ENCODE data around the gene JARID2.

JARID2 gene

DNA sequence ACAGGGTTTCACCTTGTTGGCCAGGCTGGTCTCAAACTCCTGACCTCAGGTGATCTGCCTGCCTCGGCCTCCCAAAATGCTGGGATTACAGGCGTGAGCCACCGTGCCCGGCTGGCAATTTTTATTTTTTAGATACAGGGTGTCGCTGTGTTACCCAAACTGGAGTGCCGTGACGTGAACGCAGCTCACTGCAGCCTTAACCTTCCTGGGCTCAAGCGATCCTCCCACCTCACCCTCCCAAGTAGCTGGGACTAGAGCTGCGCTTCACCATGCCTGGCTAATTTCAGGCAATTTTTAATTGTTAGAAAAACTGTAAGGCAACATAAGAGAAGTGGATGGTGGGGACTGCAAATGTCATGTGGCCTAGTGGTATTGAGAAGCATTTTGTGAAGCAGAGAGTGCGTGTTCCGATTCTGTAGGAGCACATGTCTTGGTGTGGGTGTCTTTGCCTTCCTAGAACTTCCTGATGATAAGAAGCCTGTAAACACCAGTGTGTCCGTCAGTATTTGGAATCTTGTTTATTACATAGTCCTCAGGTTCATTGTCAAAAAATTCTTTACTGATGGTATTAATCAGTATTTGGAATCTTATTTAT is 18.0 kb downstream of the JARID2 start:
- no peak for DNase-seq

DNA sequence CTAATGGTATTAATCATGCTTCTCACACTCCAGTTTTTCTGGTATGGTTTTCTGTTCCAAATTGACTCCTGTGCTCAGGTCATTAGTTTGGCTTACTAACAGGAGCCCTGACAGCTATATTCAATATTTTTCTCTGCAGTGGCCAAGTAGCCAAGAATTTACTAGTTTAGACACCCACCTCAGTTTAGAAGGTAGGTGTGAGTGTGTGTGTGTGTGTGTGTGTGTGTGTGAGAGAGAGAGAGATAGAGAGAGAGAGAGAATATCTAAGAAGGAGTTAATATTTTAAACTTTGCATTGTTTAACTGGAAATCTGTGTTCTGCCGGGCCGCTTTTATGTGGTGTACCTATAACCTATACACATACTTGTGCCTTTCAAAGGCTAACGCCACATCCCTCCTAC is 18.5 kb downstream of the JARID2 start:
- no peak for DNase-seq

DNA sequence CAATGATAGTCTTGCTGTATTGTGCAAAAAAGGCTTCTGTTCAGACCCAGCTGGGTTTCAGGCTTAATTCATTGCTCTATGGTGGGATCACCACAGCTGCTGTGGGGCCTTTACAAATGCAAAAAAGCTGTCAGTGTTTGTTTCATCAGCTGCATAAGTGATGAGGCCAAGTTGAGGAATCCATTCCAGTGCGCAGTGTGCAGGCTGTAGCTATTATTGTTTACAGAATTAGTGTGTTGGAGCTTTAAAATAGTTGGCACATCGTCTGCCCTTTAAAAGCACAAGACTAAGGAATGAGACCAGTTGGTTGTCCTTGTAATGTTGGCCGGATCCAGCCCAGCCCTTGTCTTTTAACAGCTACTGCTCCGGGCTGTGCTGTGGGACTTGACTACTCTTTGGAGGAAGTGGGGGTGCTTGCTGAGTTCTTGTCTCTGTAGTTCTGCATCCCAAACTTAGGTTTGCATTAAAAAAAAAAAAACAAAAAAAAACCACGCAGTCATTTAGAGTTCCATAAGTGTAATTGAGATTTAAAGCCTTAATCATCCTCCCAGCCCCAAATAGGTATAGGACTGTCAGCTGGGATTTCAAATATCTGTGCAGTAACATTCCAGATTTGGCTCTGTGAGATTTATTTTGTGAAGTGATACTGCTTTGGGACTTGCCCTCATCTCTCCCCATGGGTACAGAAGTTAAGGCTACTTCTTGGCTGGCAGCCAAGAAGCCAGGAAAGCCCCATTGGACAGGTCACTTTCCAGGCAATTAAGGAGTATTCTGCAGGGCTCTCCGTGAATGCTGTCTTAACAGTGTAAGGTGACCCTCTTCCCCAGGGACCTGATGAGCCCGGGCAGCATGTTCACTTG is 19.3 kb downstream of the JARID2 start:
- peak in 46 of 56 donors; percentile 19 to 85 (median 61) for DNase-seq

DNA sequence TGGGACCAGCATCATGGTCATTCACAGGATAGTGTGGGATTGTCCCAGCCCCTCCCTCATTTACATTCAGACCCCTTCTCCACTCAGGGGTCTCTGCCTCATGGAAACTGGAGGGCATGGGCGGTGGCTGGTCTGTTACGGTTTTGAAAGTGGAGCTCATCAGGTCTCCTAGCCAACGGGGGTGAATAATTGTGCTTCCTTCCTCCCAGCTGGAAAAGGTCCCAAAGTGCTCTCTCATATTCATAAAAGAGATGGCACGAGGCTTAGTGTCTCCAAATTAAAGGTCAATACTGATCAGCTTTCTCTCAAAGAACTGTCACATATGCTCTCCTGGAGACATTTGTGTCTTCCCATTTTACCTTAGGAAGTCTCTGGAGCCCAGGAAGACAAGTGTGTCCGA is 19.9 kb downstream of the JARID2 start:
- no peak for DNase-seq

DNA sequence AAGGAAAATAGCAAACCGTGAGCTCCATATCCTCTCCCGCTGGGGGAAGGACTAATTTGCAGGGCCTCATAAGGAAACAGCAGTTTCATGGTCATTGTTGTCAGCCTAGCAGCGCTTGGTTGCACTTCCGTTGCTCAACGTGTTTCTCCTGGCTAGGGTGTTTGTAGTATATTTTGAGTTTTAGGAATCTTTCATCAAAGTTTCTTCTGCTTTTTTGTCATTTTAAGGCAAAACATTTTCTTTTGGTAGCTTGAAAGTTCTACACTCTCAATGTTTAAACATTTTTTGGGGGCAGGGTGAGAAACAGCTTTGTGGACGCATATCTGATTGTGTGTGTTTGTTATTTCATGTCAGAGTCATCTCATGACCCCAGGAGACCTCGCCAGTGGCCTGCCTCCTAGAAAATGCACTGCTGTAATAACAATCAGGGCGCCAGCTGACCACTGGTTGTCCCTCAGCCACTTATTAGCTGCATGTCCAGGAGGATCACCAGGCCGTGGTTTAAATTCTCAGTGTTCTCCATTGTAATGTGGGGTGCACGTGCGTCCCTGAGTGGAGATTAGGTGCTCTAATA is 20.6 kb downstream of the JARID2 start:
- DNase-seq: peak in 6 of 56 donors; percentile 10 to 27 (median 20)

DNA sequence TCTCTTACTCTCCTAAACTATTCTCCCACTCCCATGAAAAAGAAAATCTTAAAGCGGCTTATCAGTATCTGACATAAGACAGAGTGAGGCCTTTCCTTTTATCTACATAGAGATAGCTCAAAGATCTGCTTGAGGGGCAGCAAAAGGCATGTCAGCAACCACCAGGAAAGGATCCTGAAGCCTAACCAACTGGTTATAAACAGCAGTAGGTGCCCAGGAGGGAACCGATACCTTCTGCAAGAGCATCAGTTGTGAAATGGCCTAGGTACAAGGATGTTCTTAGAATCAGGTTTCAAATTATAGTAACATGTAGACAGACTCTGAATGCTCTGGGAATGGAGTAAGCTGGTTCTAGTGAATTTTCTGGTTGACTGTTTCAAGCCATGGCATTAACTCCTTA is 21.4 kb downstream of the JARID2 start:
- no peak for DNase-seq

DNA sequence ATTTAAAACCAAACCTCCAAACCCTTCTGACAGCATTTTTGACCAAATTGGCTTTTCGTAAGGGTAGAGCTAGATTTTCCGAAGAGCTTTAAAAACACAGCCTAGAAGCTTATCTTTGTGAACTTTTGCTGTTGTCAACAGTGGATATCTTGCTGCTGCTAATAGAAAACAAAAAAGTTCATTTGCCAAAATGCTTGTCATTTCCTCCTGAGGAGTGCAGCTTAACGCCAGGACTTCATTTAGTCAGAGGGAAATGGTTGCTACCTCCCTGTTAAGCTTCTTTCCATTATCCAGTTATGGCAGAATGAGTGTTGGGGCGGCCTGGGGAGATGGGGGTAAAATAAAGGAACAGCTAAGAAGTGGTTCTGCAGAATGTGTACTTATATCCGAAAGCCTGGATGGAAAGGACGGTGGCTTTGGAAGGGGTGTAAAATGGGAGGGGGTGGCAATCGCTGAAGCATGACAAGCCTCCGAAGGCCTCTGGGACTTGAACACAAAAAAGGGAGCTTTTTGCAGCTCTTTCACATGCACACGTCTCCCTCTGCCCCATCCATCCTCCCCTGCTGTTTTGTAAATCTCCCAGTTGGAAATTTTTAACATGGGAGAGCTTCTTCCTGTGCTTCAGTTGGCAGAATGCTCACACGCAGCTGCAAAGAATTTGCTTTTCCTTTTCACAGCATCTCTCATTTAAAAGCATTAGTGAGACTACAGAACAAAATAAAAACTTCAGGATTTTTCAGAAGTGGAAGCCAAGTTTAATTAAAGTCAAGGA is 22.5 kb downstream of the JARID2 start:
- peak in 1 of 56 donors; percentile 9 for DNase-seq

DNA sequence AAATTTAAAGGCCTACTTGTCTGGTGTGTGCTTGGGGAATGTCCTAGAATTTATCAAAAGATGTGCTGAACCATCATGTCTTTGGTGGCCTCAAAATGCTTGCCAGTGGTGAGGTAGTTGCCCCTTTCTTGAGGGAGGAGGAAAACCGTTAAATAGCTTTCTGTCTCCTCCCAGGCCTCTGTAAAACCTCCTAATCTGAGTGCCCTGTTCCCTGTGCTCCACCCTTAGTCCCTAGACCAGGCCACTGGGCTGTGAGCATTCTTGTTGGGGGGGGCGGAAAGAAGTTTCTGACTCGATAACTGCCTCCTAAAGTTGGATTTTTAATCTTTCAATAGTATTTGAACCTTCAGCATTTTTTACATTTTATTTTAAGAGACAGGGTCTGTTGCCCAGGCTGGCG is 23.1 kb downstream of the JARID2 start:
- DNase-seq: no peak

DNA sequence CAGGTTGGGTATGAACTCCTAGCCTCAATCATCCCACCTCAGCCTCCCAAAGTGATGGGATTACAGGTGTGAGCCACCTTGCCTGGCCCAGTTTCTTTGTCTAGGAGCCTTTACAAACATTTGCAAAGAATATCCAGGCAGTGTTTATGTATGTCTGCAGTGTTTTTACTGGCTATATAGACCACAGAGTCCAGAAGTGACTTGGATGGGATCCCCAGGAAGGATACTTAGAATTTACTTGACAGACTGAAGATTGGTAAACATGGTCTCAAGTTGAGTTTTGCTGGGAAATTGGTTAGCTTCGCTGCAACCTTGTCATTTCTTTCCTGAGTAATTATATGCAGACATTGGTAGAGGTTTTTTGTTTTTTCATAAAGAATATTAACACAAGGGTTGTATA is 23.8 kb downstream of the JARID2 start:
- no peak for DNase-seq

DNA sequence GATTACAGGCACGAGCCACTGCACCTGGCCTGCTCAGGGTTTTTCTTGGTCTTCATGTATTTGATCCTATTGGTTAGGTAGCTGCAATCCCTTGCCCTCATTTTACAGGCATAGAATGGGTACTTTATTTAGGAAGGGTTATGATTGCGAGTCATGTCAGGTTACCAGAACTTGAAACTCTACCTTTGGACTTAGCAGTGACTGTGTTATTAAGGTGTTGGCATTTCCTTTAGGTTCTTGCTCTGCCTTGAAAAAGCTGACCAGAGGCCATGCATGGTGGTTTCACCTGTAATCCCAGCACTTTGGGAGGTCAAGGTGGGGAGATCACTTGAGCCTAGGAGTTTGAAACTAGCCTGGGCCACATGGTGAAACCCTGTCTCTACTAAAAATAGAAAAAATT is 24.5 kb downstream of the JARID2 start:
- DNase-seq: no peak

DNA sequence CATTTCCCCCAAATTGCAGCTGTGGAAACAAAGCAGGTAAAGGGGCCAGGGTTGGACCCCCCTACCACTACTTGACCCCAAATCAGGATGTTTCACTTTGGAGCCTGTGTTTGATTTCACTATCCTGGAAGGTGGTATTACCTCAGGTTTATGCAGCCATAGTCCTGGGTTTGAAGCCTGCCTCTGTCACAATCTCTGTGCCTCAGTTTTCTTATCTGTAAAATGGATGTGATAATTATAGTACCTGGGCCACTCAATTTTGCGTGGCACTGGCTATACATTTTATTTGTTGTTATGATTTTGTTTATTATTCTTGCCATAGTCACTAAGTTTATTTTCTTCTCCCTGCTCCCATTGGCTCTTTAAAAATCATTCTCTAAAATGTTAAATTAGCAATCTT is 26.7 kb downstream of the JARID2 start:
- no peak for DNase-seq

DNA sequence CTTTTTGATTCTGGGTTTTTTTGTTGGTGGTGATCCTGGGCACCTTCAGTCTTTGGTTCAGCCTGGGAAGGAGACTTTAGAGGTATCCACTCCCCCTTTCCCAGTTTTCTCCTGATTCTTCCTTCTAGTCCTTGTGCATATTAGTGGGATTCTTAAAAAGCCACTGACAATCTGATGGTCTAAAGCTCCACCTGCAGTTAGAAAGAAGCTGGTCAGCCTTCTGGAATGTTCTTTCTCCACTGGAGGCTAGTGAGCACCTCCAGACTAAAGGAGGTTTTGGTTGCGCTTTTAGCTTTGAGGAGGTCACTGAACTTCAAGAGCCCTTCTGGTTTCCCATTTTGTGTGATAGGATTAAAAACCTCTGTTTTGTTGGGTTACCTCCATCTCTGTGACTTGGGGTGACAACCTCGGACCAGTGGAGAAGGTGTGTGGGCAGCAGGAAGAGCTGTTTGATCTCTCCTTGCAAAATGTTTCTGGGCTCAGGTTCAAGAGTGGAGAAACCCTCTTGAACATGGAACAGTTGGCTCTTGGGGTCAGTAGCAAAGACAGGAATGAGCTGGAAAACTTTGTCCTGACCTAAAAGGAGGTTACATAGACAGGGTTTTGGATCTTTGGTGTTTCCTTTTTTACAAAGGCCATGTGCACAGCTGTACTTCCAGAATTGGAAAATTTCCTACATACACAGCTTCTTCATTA is 29.0 kb downstream of the JARID2 start:
- no peak for DNase-seq

DNA sequence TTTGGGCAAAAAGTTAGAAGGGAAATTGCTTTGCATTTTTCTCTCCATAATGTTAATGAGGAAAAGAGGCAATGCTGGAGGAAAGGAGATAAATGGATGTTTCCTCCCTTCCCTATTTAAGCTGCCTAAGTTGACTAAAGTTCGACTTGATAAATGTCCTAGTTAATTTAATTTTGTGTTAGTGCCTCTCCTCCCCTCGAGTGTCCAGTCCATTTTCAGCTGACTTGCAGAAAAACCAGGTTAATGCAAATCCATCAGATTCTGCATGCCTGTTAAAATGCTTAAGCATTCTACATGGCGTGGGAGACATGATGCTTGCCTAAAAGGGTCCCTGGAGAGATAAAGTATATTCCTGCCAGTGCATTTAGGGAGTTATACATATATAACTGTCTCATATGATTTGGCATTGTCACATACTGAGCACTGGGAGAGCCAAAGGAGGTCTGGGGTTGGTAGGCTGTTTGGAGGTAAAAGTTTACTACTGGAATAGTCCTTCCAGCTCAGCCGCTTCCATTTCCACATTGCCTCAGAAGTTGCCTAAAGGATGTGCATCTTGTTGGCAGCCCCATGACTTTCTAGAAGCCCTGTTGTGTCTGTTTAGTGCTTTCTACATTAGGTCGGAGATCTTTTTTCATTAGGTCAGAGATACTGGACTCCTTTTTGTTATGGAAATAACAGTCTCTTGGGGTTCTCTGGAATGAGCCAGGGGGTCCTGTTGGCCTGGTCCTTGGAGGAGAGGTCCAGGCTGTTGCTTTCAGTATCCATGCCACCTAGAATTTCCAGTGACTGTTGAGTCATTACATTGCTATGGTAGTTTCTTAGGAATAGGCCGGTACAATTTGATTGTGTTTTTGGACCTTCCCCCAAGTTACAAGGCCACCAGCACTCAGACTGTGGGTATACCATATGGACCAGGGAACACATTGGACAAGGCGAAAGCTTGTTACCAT is 30.4 kb downstream of the JARID2 start:
- DNase-seq: no peak

DNA sequence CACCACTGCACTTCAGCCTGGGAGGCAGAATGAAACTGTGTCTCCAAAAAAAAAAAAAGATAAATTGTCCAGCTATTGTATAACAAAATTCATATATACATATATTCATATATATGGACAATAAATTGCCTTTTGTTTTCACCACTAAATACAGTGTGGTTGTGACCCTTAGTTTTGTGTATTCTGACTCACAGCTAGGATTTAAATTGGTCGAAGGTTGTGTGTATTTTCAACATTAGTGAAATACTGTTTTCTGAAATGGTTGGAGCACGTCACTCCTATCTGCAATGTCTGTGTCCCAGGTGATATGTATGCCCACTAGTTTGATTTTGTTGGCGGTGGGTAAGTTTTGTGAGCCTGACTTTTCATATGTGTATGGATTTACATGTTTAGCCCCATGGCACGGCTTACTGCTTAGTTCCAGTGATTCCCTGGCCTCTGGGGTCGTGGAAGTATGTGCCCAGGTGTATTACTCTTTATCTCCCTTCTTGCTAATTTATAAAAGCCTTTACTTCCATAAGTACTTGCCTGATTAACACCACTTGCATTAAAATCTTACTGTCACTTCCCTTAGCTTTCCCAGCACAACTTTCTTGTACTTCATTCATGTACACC is 33.3 kb downstream of the JARID2 start:
- no peak for DNase-seq

DNA sequence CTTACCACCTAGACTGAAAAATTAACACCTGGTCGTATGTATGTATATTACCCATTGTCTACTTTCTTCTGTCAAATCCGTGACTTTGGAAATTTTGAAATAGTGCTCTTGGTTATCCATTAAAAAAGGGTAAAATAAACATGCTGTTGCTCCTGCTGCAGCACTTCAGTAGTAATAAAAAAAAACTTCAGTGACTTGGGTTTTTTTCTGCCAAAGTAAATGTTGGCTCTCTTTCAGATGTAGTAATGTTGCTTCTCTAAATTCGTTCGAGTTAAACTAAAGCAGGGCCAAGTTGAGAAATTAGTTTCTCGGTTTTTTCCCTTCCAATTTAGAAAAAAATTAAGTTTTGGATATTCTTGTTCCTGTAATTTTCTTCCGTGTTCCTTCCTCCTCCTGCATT is 34.2 kb downstream of the JARID2 start:
- DNase-seq: no peak

DNA sequence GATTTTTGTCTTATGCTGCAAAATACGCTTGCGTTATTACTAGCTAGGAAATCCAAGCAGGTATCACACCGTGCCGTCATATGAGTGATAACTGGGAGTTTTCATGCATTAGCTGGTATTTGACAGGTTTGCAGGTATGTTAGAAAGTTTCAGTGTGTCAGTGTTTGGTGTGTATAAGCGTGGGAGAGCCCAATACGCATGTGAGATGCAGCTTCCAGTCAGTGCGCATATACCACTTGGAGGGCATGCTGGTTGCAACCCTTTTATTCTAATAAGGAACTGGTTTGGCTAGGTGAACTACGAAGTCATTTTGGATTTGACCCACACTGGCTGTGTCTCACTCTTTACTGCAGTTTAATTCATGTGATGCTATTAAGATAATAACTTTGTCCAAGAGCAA is 35.1 kb downstream of the JARID2 start:
- DNase-seq: no peak

DNA sequence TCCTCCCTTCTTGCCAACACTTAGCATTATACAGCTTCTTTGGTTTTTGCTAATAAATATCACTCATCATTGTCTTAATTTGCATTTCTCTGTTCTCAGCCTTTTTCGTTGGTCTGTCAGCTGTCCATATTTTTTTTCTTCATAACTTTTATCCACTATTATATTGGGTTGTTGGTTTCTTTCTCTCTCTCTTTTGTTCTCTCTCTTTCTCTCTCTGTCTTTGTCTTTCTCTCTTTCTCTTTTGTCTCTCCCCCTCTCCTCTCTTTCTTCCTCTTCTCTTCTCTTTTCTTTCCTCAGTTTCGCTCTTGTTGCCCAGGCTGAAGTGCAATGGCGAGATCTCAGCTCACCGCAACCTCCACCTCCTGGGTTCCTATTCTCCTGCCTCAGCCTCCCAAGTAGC is 36.5 kb downstream of the JARID2 start:
- no peak for DNase-seq

DNA sequence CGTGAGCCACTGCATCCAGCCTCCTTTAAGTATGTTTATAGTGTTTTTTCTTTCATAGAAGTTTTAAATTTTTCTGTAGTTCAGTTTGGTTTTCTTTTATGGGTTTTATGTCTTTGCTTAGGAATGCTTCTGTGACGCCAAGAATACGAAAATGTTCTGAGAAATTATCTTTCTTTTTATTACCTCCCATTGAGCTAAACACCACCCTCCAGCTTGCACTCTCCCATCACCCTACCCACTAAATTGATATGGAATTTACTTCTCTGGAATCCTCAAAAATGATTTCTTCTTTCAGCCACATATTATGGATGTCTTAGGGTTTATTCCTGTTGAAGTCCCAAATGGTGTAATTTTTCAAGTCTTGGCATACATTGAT is 38.1 kb downstream of the JARID2 start:
- DNase-seq: no peak

DNA sequence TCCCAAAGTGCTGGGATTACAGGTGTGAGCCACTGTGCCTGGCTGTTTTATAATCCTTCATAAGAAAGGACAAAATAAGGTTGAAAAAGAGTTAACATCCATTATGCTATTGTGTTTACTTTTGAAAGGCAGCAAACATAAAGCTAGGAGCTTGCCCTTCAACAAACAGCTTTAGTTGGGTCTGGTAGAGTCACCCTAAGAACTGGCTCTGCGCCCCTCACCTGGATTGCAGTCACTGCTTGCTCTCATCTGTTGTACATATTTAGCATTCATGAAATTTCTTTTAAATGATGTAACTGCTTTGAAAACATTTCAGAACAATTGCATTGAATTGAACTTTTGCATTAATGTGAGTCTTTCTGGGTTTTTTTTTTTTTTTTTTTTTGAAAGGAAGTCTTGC is 38.9 kb downstream of the JARID2 start:
- no peak for DNase-seq

All from nucleus accumbens (tissue), 56 donors.